LNCAP (cell line): Measurements from ENCODE around the gene RAD50.

Source experiments
- CTCF ChIP-seq: fragments of 450-650 bp; IDR thresholded peaks from 2 replicates; pipeline ENCODE4 v1.5.1; 2017; ENCODE audit warnings: mild to moderate bottlenecking

RAD50 gene

GRCh38 chr5:132664696-132665209 is 108.0 kb downstream of the RAD50 start:
- TF ChIP-seq CTCF: no peak

- no peak for TF ChIP-seq CTCF
Measured at GRCh38 chr5:132665574-132666080, 108.8 kb downstream of the RAD50 start.

- TF ChIP-seq CTCF: no peak
Measured at GRCh38 chr5:132666310-132667123, 109.7 kb downstream of the RAD50 start.

- TF ChIP-seq CTCF: no peak
Measured at GRCh38 chr5:132667309-132667708, 110.5 kb downstream of the RAD50 start.

- TF ChIP-seq CTCF: no peak
Measured at GRCh38 chr5:132667761-132668705, 111.3 kb downstream of the RAD50 start.

GRCh38 chr5:132668706-132669454 is 112.1 kb downstream of the RAD50 start:
- no peak for TF ChIP-seq CTCF

- no peak for TF ChIP-seq CTCF
Measured at GRCh38 chr5:132669455-132669820, 112.7 kb downstream of the RAD50 start.
